Measurements from ENCODE around the gene RFC4. TPM values are rescaled to one million over a fixed set of nuclear protein-coding genes. Genes with fewer than 3 reads are reported as not detected.

The RFC4 gene
- total and polyA plus RNA-seq, 2 of the 13 experiments (the other 11 are each of a cell fraction or from before 2014, with no cell fraction given) = 18.5 to 103 TPM

GRCh38 chr3:186810336-186810996, 4.2 kb upstream of the RFC4 start:
- FAIRE-seq (no peak), DNase-seq (ENCODE audit: low spot score) (no peak), ATAC-seq (no peak)
- Histone ChIP-seq H3K4me1 (ENCODE audit: insufficient read depth, low read length) (peaks cover 15% of the 10 kb centered on the region), H3K4me3 (replicated peaks in 1 of 3; ENCODE audit: insufficient read depth in 1 of 3, low read depth in 2 of 3, low read length in 3 of 3) (no peak overlapping the region), H3K4me2 (ENCODE audit: low read depth, low read length) (no peak overlapping the region), H3K36me3 (replicated peaks in 1 of 2; ENCODE audit: control insufficient read depth in 1 of 2, insufficient read depth in 2 of 2, low read length in 2 of 2) (no peaks in the 10 kb centered on the region), H3K27ac (ENCODE audit: extremely low read length, insufficient read depth, low read length) (no peak overlapping the region), H4K20me1 (ENCODE audit: insufficient read depth, low read length) (no peaks in the 10 kb centered on the region), H3K27me3 (ENCODE audit: control insufficient read depth in 1 of 2, insufficient read depth in 2 of 2, low read length in 2 of 2) (peaks cover 3 to 7% of the 10 kb centered on the region in 2 experiments; a peak in 3 of 5 replicates), H3K9me3 (ENCODE audit: low read length) (no peaks in the 10 kb centered on the region), H2AFZ (ENCODE audit: low read length) (no peak overlapping the region), H3K9ac (ENCODE audit: insufficient read depth, low read depth, low read length) (no peak overlapping the region), H3K79me2 (ENCODE audit: insufficient read depth, low read length) (peaks cover 8% of the 10 kb centered on the region)
- ChIA-PET POLR2A (no interaction called here), CTCF (ENCODE audit: low intra/inter-chr PET ratio, low total read pairs) (no interaction called here)
- WGBS (ENCODE audit: low lambda C conversion rate) = 27% methylated on average over 5 of the region's 5 CpGs
- peak; percentile 98 for TF ChIP-seq ZNF564 (CRISPR knock-in tag; IDR thresholded peaks at IDR 0.05)
- TF ChIP-seq, protein P1, sequence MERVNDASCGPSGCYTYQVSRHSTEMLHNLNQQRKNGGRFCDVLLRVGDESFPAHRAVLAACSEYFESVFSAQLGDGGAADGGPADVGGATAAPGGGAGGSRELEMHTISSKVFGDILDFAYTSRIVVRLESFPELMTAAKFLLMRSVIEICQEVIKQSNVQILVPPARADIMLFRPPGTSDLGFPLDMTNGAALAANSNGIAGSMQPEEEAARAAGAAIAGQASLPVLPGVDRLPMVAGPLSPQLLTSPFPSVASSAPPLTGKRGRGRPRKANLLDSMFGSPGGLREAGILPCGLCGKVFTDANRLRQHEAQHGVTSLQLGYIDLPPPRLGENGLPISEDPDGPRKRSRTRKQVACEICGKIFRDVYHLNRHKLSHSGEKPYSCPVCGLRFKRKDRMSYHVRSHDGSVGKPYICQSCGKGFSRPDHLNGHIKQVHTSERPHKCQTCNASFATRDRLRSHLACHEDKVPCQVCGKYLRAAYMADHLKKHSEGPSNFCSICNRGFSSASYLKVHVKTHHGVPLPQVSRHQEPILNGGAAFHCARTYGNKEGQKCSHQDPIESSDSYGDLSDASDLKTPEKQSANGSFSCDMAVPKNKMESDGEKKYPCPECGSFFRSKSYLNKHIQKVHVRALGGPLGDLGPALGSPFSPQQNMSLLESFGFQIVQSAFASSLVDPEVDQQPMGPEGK (CRISPR knock-in tag; IDR thresholded peaks at IDR 0.05) = no peak
- TF ChIP-seq ZNF318 (CRISPR knock-in tag; IDR thresholded peaks at IDR 0.05) = no peak
- intact Hi-C loops (cut with micrococcal nuclease; ENCODE audit: unreplicated experiment) = no loop called here
- BruUV-seq (replicated peaks) = no TSS peak
- in situ Hi-C loops (cut with HindIII; ENCODE audit: extremely low pct_ligation_motif_present, low pct_unique_long_range_greater_than_20kb) = loop anchor here (25.0 kb wide), 2 partner anchors 548 to 823 kb away; no protein-coding TSS in a partner anchor

Data from HepG2 (cell line).